IMR-90 (cell line): Measurements from ENCODE around the gene CLEC4G. TPM values are rescaled to one million over a fixed set of nuclear protein-coding genes. Genes with fewer than 3 reads are reported as not detected.

Experiments
- ATAC-seq: fragments of 200-7000 bp; cut with Tn5 transposase; 2 replicates; pipeline ENCODE4 v1.9.1; 2020; ENCODE audit warnings: low read depth, mild to moderate bottlenecking, moderate library complexity
- BruUV-seq: library from RNA; stranded (reverse); fragments of 400-500 nt; replicated peaks from 2 replicates; lab custom pipeline; 2021; lab: Mats Ljungman, UMichigan
- CTCF ChIA-PET: fragments of 300-600 bp; formaldehyde crosslinking; extraction: SDS; loops from one replicate; lab custom pipeline; 2021; ENCODE audit warnings: antibody characterized with exemption; lab: Yijun Ruan, JAX
- POLR2A ChIA-PET: fragments of 300-600 bp; sonication (Branson Sonifier 250); formaldehyde crosslinking; loops from one replicate; lab custom pipeline; 2022; ENCODE audit warnings: antibody characterized with exemption; ENCODE audit not compliant: unreplicated experiment; lab: Charles Lee
- DNase-seq: peaks from one replicate; pipeline ENCODE4 v3.0.0; 2013
- H2AFZ ChIP-seq: replicated peaks from 2 replicates; pipeline ENCODE3; 2013; ENCODE audit warnings: low read length, mild to moderate bottlenecking; ENCODE audit not compliant: poor library complexity
- H2AK5ac ChIP-seq: 2 replicates; pipeline ENCODE4 v1.6.1; 2013; ENCODE audit warnings: low read depth, low read length, inconsistent platforms
- H2AK9ac ChIP-seq: replicated peaks from 2 replicates; pipeline ENCODE3; 2013; ENCODE audit warnings: mild to moderate bottlenecking, low read depth, low read length, moderate library complexity; ENCODE audit not compliant: poor library complexity
- H2BK120ac ChIP-seq: 2 replicates; pipeline ENCODE4 v1.6.1; 2013; ENCODE audit warnings: low read depth, low read length, inconsistent platforms
- H2BK15ac ChIP-seq: 3 replicates; pipeline ENCODE4 v1.6.1; 2013; ENCODE audit warnings: low read depth, low read length, inconsistent platforms
- H2BK20ac ChIP-seq: 2 replicates; pipeline ENCODE4 v1.6.1; 2013; ENCODE audit warnings: low read depth, mild to moderate bottlenecking, inconsistent platforms, low read length, moderate library complexity
- H2BK5ac ChIP-seq: 2 replicates; pipeline ENCODE4 v1.6.1; 2013; ENCODE audit warnings: mild to moderate bottlenecking, low read depth, low read length, inconsistent platforms; ENCODE audit not compliant: poor library complexity, severe bottlenecking
- H3K14ac ChIP-seq: replicated peaks from 2 replicates; pipeline ENCODE4 v1.6.1; 2013; ENCODE audit warnings: low read depth, low read length, inconsistent platforms
- H3K18ac ChIP-seq: 2 replicates; pipeline ENCODE4 v1.6.1; 2013; ENCODE audit warnings: low read depth, low read length, control low read depth
- H3K23ac ChIP-seq: 2 replicates; pipeline ENCODE4 v1.6.1; 2013; ENCODE audit warnings: low read depth, low read length, inconsistent platforms
- H3K27ac ChIP-seq: 2 replicates; pipeline ENCODE4 v1.5.1; 2013; ENCODE audit warnings: mild to moderate bottlenecking, control low read depth, low read length; ENCODE audit not compliant: insufficient read depth
- H3K27me3 ChIP-seq: 2 replicates; pipeline ENCODE4 v1.6.1; 2013; ENCODE audit warnings: low read length; ENCODE audit not compliant: control insufficient read depth, insufficient read depth
- H3K36me3 ChIP-seq: 2 replicates; pipeline ENCODE4 v1.6.1; 2013; ENCODE audit warnings: low read length, mixed read lengths; ENCODE audit not compliant: control insufficient read depth, insufficient read depth
- H3K4ac ChIP-seq: 2 replicates; pipeline ENCODE4 v1.6.1; 2013; ENCODE audit warnings: low read depth, low read length, inconsistent platforms
- H3K4me1 ChIP-seq: 2 replicates; pipeline ENCODE4 v1.6.1; 2013; ENCODE audit warnings: low read length, mixed read lengths; ENCODE audit not compliant: control insufficient read depth, insufficient read depth
- H3K4me2 ChIP-seq: 2 replicates; pipeline ENCODE4 v1.6.1; 2013; ENCODE audit warnings: low read depth, mild to moderate bottlenecking, control low read depth, low read length, moderate library complexity
- H3K4me3 ChIP-seq: 2 replicates; pipeline ENCODE4 v1.5.1; 2013; ENCODE audit warnings: low read depth, mild to moderate bottlenecking, control low read depth, low read length, moderate library complexity; ENCODE audit not compliant: insufficient read depth
- H3K56ac ChIP-seq: 2 replicates; pipeline ENCODE4 v1.6.1; 2013; ENCODE audit warnings: low read length, inconsistent platforms; ENCODE audit not compliant: insufficient read depth; ENCODE audit errors: extremely low read depth
- H3K79me1 ChIP-seq, 2 experiments: 2 replicates each; pipeline ENCODE4 v1.6.1; 2013; ENCODE audit warnings: low read length in 2 of 2, inconsistent platforms in 1 of 2, low read depth in 1 of 2
- H3K9ac ChIP-seq: 2 replicates; pipeline ENCODE4 v1.6.1; 2013; ENCODE audit warnings: low read depth, low read length, control low read depth
- H3K9me1 ChIP-seq: 2 replicates; pipeline ENCODE4 v1.6.1; 2013; ENCODE audit warnings: low read length, inconsistent platforms; ENCODE audit not compliant: insufficient read depth
- H3K9me3 ChIP-seq: 2 replicates; pipeline ENCODE4 v1.6.1; 2013; ENCODE audit warnings: low read length; ENCODE audit not compliant: control insufficient read depth, insufficient read depth
- H4K20me1 ChIP-seq: 2 replicates; pipeline ENCODE4 v1.6.1; 2013; ENCODE audit warnings: low read length, inconsistent platforms; ENCODE audit not compliant: insufficient read depth
- H4K5ac ChIP-seq: 2 replicates; pipeline ENCODE4 v1.6.1; 2013; ENCODE audit warnings: mild to moderate bottlenecking, low read depth, low read length, control low read depth
- H4K8ac ChIP-seq, 2 experiments: 2 replicates each; pipeline ENCODE4 v1.6.1; 2013; ENCODE audit warnings: low read depth in 2 of 2, low read length in 2 of 2, control low read depth in 1 of 2, inconsistent platforms in 1 of 2
- H4K91ac ChIP-seq: 2 replicates; pipeline ENCODE4 v1.6.1; 2013; ENCODE audit warnings: low read depth, low read length, inconsistent platforms; ENCODE audit not compliant: insufficient read depth
- FOS ChIP-seq: fragments of 150-350 bp; IDR thresholded peaks from 2 replicates; pipeline ENCODE4 v1.6.1; 2016; ENCODE audit warnings: low read depth, low read length
- MXI1 ChIP-seq: IDR thresholded peaks from 2 replicates; pipeline ENCODE4 v1.6.1; 2012; ENCODE audit warnings: low read depth, mild to moderate bottlenecking, low read length, moderate library complexity, borderline replicate concordance
- WGBS, 2 experiments: methylation state at CpG; one replicate each; pipeline versions ENCODE4 v1.1.5 to v1.1.7; 2013; ENCODE audit warnings: missing lambda C conversion rate in 2 of 2; ENCODE audit not compliant: insufficient read length in 1 of 2; ENCODE audit errors: extremely low coverage in 2 of 2; 5-methylcytosine and 5-hydroxymethylcytosine counted together
- dilution Hi-C: fragments of 300-500 bp; cut with HindIII; formaldehyde crosslinking; loops from one replicate; pipeline ENCODE4 v1.14.3; 2018; ENCODE audit warnings: low sequenced_read_pairs; ENCODE audit not compliant: unreplicated experiment
- in situ Hi-C: fragments of 300-500 bp; cut with MboI; formaldehyde crosslinking; loops from 3 replicates; pipeline ENCODE4 v1.14.3; 2019; ENCODE audit warnings: low sequenced_read_pairs, inconsistent platforms, mixed read lengths
- intact Hi-C: fragments of 100-400 bp; cut with micrococcal nuclease; formaldehyde crosslinking; loops from 2 replicates; pipeline ENCODE4 v1.10.0; 2022
- polyA plus RNA-seq, 3 experiments: library from polyadenylated mRNA; depleted of rRNA; stranded (reverse); fragments of >200 nt; gene quantifications; 2 replicates each; pipeline ENCODE4 v1.2.3, GENCODE V29; 2012; ENCODE audit warnings: low replicate concordance in 1 of 3
- total RNA-seq: library from RNA; depleted of rRNA; stranded (reverse); fragments of >200 nt; gene quantifications from 2 replicates; pipeline ENCODE4 v1.2.3, GENCODE V29; 2012

Gene CLEC4G
- total and polyA plus RNA-seq, 2 of the 4 experiments (the other 2 are of a cell fraction): not detected

DNA sequence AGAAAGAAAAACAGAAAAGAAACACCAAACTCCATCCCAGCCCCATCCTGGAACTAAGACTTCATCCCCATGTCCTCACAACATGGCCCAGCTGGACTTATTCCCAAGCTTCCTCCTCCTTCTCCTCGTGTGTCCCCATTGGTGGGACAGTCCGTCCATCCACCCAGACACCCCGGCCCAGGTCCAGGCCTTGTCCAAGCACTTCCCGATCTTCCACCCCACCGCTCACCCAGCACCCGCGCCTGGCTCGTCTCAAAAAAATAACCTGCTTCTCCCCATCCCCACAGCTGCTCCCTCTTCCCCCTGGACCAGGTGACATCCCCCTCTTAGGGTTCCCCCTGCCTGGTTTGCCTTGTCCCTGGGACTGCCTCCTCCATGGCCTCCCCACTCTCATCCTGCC is 28.6 kb downstream of the CLEC4G start:
- in situ Hi-C loops: no loop called here
- no peak overlapping the region for H3K4me2 ChIP-seq
- no peak overlapping the region for H4K91ac ChIP-seq
- no peak overlapping the region for H3K18ac ChIP-seq
- H3K9me1 ChIP-seq: no peaks in the 10 kb centered on the region
- H3K36me3 ChIP-seq: no peaks in the 10 kb centered on the region
- BruUV-seq: no TSS peak
- H4K8ac ChIP-seq: no peak overlapping the region
- no peak overlapping the region for H2BK5ac ChIP-seq
- no peak overlapping the region for H3K9ac ChIP-seq
- H2AFZ ChIP-seq: peak overlapping the region; percentile 65
- no peak overlapping the region for H2BK15ac ChIP-seq
- dilution Hi-C loops: no loop called here
- ATAC-seq: no peak
- no peak overlapping the region for H2BK120ac ChIP-seq
- H3K4ac ChIP-seq: no peak overlapping the region
- no peaks in the 10 kb centered on the region for H3K79me1 ChIP-seq
- H2AK5ac ChIP-seq: no peak overlapping the region
- peaks cover 16% of the 10 kb centered on the region; the same call in 1 of the 2 replicates for H3K27me3 ChIP-seq
- TF ChIP-seq MXI1: no peak
- TF ChIP-seq FOS: no peak
- no peak overlapping the region for H3K4me3 ChIP-seq
- WGBS, 2 experiments: 76% methylated on average over 8 of the region's 8 CpGs; no CpG with 5 or more reads in 1 of the 2 experiments
- no peak overlapping the region for H3K56ac ChIP-seq
- no peak overlapping the region for H3K27ac ChIP-seq
- no peaks in the 10 kb centered on the region for H3K9me3 ChIP-seq
- CTCF ChIA-PET: no interaction called here
- no peak overlapping the region for H3K23ac ChIP-seq
- POLR2A ChIA-PET: interaction anchor here (0.7 kb wide), 1 partner anchor 605 kb away, joined by 7 read pairs; no protein-coding TSS in a partner anchor
- no peak overlapping the region for H3K14ac ChIP-seq
- intact Hi-C loops: no loop called here
- no peak overlapping the region for H2AK9ac ChIP-seq
- DNase-seq: no peak
- H3K4me1 ChIP-seq: no peaks in the 10 kb centered on the region
- H4K5ac ChIP-seq: no peak overlapping the region
- no peak overlapping the region for H2BK20ac ChIP-seq
- no peaks in the 10 kb centered on the region for H4K20me1 ChIP-seq
